Subcutaneous abdominal adipose tissue (tissue), 5 donors: ENCODE data around the gene SHANK2.

Experiments
- H3K27ac ChIP-seq: one replicate; pipeline ENCODE4 v1.7.0; 2013; ENCODE audit warnings: low read depth, mild to moderate bottlenecking, inconsistent platforms, low read length, moderate library complexity
- H3K27me3 ChIP-seq, 5 donors: one replicate each; pipeline ENCODE4 v1.7.0; 2013; ENCODE audit warnings: low read length in 5 of 5, inconsistent platforms in 1 of 5; ENCODE audit not compliant: control insufficient read depth in 5 of 5, insufficient read depth in 4 of 5
- H3K36me3 ChIP-seq, 5 donors: one replicate each; pipeline ENCODE4 v1.7.0; 2013; ENCODE audit warnings: low read length in 5 of 5; ENCODE audit not compliant: control insufficient read depth in 5 of 5, insufficient read depth in 5 of 5
- H3K4me1 ChIP-seq, 5 donors: one replicate each; pipeline ENCODE4 v1.7.0; 2013; ENCODE audit warnings: low read length in 5 of 5, mild to moderate bottlenecking in 3 of 5, moderate library complexity in 1 of 5; ENCODE audit not compliant: control insufficient read depth in 5 of 5, insufficient read depth in 5 of 5
- H3K4me3 ChIP-seq, 5 donors: one replicate each; pipeline ENCODE4 v1.7.0; 2013; ENCODE audit warnings: low read length in 5 of 5, low read depth in 1 of 5
- H3K9ac ChIP-seq, 5 donors: one replicate each; pipeline ENCODE4 v1.7.0; 2013; ENCODE audit warnings: low read length in 5 of 5, mild to moderate bottlenecking in 4 of 5, moderate library complexity in 3 of 5
- H3K9me3 ChIP-seq, 5 donors: one replicate each; pipeline ENCODE4 v1.7.0; 2013; ENCODE audit warnings: low read length in 5 of 5; ENCODE audit not compliant: control insufficient read depth in 5 of 5
- donor health status: healthy.
- donor health status: healthy.
- donor health status: healthy.
- donor health status: healthy.
- donor health status: healthy.

SHANK2 gene

DNA sequence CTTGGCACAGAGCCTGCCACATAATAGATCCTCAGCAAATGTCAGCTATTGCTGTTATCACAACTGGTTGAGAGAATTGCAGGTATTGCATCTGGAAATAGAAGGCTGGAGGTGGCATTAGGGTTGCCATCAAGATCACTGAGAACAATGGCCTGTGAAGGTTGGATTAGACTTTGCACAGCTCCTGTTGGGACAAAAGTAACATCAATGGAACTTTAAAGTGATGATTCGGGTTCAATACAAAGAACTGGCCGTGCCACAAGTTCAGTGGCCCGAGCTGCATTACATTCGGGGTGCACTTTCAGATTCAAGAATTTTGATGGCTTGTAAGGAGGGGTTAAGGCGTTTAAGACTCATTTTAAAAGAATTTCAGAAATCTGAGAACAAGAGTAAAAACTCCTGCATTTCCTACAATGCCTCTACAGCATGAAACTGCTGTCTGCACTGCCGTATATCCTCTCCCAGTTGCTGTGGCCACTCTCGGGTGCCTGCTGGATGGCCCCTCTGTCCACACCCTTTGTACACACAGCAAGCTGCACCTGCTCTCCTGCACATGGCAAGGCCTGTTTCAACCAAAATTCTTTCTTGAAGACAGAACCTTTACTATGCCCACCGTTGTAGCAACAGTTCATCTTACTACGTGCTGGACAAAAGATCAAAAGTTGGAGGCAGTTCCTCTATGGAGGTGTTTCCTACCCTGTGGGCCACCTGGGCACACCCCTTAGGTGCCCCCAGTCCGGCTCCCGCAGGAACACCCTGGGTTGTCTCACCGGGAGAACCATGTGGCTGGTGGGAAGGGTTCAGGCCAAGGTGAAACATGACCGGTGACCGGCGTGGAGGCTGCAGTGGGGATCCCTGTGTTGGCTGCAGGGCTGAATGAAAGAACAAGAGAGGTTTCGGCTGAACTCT, 17.5 kb upstream of the SHANK2 start:
- H3K4me1 ChIP-seq, result no peaks in the 10 kb centered on the region
- H3K9me3 ChIP-seq, result peaks cover 2 to 22% (median 12%) of the 10 kb centered on the region in 5 donors
- no peak overlapping the region for H3K9ac ChIP-seq
- H3K27ac ChIP-seq, result no peak overlapping the region
- peaks cover 13 to 29% (median 18%) of the 10 kb centered on the region in 5 donors for H3K27me3 ChIP-seq
- no peaks in the 10 kb centered on the region for H3K36me3 ChIP-seq
- no peak overlapping the region for H3K4me3 ChIP-seq

DNA sequence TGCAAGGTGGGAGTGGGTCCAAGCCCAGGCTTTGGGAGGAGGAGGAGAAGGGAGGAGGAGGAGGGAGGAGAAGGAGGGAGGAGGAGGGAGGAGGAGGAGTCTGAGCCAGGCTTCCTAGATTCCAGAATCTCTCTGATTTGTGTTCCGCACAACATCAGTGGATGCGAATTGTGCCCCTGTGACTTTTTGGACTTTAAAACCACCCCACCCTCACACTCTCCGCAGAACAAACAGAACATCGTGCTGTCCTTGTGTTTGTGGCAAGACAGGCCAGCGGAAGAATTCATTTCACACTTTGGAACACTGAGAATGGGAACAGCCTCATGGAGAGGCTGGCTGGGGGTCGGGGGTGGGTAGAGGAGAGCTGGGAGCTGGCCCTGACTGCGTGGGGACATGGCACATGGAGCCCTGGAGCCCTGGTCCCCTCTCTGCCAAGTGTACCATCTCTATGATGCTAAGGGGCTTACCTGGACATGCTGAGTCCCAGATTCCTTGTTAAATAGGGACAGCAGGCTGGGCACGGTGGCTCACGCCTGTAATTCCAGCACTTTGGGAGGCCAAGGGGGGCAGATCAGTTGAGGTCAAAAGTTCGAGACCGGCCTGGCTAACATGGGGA, 16.4 kb upstream of the SHANK2 start:
- no peaks in the 10 kb centered on the region for H3K4me1 ChIP-seq
- no peaks in the 10 kb centered on the region for H3K36me3 ChIP-seq
- H3K9ac ChIP-seq, result no peak overlapping the region
- H3K4me3 ChIP-seq, result no peak overlapping the region
- peaks cover under 1 to 13% (median 6%) of the 10 kb centered on the region in 5 donors for H3K9me3 ChIP-seq
- no peak overlapping the region for H3K27ac ChIP-seq
- peaks cover 15 to 32% (median 22%) of the 10 kb centered on the region in 5 donors for H3K27me3 ChIP-seq

DNA sequence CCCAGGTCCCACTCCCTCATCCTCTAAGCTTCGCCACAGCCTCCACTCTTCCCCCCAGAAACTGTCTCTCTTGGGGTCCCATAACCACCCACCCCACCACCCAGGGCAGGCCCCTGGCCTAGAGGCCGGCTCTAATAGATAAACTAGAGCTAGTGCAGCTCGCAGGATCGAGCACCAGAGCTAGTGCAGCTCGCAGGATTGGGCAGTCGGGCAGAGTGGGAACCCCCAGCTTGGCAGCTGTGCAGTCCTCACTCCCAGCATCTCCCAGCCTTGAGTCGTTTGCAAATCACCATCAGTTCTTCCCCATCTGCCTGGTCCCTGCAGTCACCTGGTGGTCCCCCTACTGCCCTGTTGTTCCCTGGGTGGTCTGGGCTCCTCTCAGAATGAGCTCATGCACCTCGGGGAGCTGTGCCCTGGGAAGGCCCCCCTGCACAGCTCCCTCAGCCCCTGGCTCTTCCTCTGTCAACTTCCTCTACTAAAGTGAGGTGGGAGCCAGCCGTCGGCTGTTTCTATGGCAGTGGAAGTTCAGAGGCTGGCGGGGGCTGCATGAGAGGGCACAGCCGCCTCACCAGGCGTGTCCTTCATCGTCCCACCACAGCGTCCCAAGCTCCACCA, 15.5 kb upstream of the SHANK2 start:
- Histone ChIP-seq H3K9me3 (peaks cover 0 to 5% (median 0%) of the 10 kb centered on the region in 5 donors), H3K36me3 (no peaks in the 10 kb centered on the region), H3K27me3 (peaks cover 15 to 32% (median 22%) of the 10 kb centered on the region in 5 donors), H3K27ac (no peak overlapping the region), H3K9ac (no peak overlapping the region), H3K4me3 (no peak overlapping the region), H3K4me1 (no peaks in the 10 kb centered on the region)

DNA sequence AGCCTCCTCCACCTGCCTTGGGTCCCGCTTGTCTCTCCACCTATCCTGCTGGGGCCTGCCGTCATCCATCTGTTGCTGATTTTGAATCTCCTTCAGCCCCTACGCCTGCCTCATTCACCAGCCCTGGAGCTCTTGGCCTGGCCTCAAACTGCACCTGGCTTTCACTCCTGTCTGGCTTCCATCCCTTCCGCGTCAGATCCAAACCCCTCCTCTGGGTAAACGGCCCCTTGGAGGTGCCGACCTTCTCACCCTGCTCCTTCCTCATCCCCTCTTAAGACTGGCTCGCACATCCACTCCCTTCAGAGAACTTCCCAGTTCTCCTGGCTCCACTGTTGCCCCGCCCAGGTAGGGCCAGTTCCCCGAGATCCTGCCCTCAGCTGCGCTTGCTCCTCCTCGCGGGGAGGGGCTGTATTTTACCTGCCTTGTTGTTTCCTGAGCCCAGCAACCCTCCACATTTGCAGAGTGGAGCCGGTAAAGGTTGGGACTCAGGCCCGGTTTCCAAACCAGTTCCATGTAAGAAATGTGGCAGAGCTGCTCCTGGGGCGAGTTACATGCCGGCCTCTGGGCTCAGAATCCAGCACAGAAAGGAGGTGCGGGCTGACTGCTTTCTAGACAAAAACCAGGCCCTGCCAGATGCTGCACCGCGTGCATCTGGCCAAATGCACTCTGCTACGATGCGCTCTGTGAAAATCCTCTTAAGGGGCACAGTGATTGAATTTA, 13.9 kb upstream of the SHANK2 start:
- Histone ChIP-seq H3K4me1 (no peaks in the 10 kb centered on the region), H3K9ac (no peak overlapping the region), H3K4me3 (no peak overlapping the region), H3K9me3 (no peaks in the 10 kb centered on the region), H3K27me3 (peaks cover 20 to 32% (median 22%) of the 10 kb centered on the region in 5 donors), H3K27ac (no peak overlapping the region), H3K36me3 (no peaks in the 10 kb centered on the region)

DNA sequence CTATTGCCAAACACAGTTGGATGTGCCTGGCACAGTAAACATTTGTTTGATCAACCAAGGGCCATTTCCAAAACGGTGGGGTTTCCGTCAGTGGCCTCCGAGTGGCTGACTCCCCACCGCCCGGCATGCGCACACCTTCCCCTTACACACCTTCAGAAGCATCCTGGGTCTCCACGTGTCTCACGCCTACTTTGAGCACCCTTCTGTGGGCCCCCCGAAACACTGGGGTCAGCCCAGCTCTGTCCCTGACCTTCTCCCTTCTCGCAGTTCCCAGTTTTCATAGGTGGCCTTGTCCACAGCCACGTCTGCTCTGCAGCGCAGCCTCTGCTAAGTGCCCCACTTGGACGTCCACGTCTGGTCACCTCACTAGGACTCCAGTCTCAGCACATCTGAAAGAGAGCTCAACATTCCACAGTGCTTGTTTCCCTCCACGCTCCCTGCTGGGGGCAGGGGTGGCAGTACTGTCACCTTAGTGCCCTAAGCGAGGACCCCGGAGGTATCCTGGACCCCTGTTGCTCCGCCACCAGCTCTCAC, 13.2 kb upstream of the SHANK2 start:
- Histone ChIP-seq H3K9ac (no peak overlapping the region), H3K4me3 (no peak overlapping the region), H3K4me1 (no peaks in the 10 kb centered on the region), H3K36me3 (no peaks in the 10 kb centered on the region), H3K27me3 (peaks cover 20 to 32% (median 22%) of the 10 kb centered on the region in 5 donors), H3K9me3 (no peaks in the 10 kb centered on the region), H3K27ac (no peak overlapping the region)

DNA sequence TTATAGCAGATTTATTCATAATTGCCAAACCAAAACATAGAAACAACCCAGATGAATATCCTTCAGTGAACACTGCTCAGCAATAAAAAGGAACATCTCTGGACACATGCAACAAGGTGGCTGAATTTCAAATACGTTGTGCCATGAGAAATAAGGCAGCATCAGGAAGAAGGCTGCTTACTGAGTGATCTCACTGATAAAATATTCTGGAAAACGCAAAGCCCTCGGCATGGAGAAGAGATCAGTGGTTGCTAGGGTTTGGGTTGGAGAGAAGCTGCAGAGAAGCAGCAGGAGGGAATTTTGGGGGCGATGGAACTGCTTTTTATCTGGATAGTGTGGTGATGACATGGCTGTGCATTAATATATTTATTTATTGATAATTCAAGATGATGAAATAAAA, 11.0 kb upstream of the SHANK2 start:
- peaks cover 0 to 4% (median 0%) of the 10 kb centered on the region in 5 donors for H3K9me3 ChIP-seq
- peaks cover 20 to 28% (median 22%) of the 10 kb centered on the region in 5 donors for H3K27me3 ChIP-seq

DNA sequence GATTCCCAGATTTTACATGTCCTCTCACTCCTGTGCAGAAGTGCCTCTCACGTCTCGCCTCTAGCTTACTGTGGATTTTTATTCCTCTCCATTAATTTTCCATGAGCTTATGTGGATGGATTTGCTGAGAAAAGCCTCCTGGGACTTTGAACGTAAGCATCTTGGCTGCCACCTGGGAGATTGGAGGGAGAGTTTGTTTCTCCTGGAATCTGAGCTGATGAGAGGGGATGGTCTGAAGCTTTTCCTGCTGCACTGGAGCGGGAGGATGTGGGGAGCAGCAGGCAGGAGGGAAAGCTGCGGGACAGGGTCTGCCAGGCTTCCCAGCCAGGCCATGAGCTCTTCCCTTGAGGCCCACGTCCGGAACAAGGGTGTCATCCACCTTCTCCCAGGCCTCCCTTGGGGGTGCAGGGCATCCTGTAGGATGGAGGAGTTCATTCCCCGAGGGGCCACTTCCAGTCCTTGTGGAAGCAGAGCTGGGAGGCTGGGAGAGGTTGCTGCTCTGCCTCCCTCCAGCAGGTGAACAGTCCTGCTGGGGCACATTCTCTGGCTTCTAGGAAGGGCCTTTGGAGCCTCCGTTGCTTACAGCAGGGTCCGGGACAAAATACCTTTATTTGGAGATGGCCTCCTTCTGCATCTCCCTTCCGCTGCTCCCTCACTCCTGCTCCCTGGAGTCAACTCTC, 3.6 kb upstream of the SHANK2 start:
- H3K27ac ChIP-seq, result no peak overlapping the region
- no peak overlapping the region for H3K9ac ChIP-seq
- H3K4me1 ChIP-seq, result peaks cover 0 to 22% (median 14%) of the 10 kb centered on the region in 5 donors

More for the DNA sequence above, 11.0 kb upstream of the SHANK2 start:
- no peaks in the 10 kb centered on the region for H3K36me3 ChIP-seq
- H3K4me3 ChIP-seq, result no peak overlapping the region
- H3K4me1 ChIP-seq, result no peaks in the 10 kb centered on the region
- H3K9ac ChIP-seq, result no peak overlapping the region
- H3K27ac ChIP-seq, result no peak overlapping the region

DNA sequence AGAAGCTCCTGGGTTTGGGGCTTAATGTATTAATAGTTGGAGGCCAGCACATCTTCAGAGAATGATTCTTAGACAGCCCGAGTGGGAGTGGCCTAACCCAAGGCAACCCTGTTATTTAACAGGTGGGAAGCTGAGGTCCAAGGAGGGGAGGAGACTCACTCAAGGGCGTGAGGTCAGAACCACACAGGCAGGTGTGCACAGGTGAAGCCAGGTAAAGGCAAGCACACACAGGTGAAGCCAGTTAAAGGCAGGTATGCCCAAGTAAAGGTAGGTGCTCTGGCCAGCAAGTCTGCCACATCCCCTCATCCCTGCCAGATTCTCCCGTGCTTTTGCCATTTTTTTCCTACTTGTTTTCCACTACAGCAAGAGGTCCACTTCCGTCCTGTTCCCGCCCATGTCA, 2.9 kb upstream of the SHANK2 start:
- no peak overlapping the region for H3K4me3 ChIP-seq
- no peaks in the 10 kb centered on the region for H3K36me3 ChIP-seq
- no peak overlapping the region for H3K9ac ChIP-seq
- peaks cover 0 to 6% (median 0%) of the 10 kb centered on the region in 5 donors for H3K9me3 ChIP-seq
- no peak overlapping the region for H3K27ac ChIP-seq
- peaks cover 0 to 23% (median 16%) of the 10 kb centered on the region in 5 donors for H3K4me1 ChIP-seq
- H3K27me3 ChIP-seq, result peaks cover 16 to 42% (median 37%) of the 10 kb centered on the region in 5 donors

More for the DNA sequence above, 3.6 kb upstream of the SHANK2 start:
- Histone ChIP-seq H3K9me3 (peaks cover 0 to 6% (median 0%) of the 10 kb centered on the region in 5 donors), H3K4me3 (no peak overlapping the region), H3K27me3 (peaks cover 9 to 36% (median 31%) of the 10 kb centered on the region in 5 donors), H3K36me3 (no peaks in the 10 kb centered on the region)

DNA sequence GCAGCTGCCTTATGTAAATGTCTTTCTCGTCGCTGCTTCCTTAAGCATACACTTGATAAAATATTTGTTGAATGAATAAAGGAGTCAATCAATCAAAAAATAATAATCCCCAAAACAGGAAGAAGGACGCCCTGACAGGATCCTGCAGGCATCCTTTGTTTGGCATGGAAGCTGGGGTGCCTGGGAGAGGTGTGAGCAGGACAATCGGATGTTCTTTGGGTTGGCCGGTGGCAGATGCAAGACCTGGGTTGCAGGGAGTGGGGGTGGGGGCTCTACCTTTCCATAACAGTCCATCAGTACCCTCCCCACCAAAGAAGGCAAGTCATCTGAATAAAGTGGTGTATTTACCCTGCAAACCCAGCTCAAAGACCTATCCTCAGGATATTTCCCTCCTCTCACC, 1.4 kb upstream of the SHANK2 start:
- H3K9me3 ChIP-seq, result peaks cover 0 to 6% (median 0%) of the 10 kb centered on the region in 5 donors
- peaks cover 0 to 23% (median 16%) of the 10 kb centered on the region in 5 donors for H3K4me1 ChIP-seq
- H3K27me3 ChIP-seq, result peaks cover 26 to 55% (median 51%) of the 10 kb centered on the region in 5 donors
- H3K9ac ChIP-seq, result no peak overlapping the region
- no peak overlapping the region for H3K4me3 ChIP-seq
- H3K36me3 ChIP-seq, result no peaks in the 10 kb centered on the region
- H3K27ac ChIP-seq, result no peak overlapping the region
